Superior temporal gyrus (tissue), 1 donor: Measurements from ENCODE around the gene PSME2.

Experiments used
- DNase-seq: peaks from one replicate; pipeline ENCODE4 v3.0.0-alpha.2; 2016; ENCODE audit errors: extremely low spot score

PSME2 gene

GRCh38 chr14:24093901-24094840 is 52.2 kb downstream of the PSME2 start, which contains the start of gene PCK2:
Gene PCK2, plus strand, starts transcription at chr14:24094311. Its CDS starts 95 bp downstream, at chr14:24094406.
- DNase-seq = no peak
